Glutamatergic neuron (in vitro differentiated cells): ENCODE measurements around the gene C15orf39. TPM values are rescaled to one million over a fixed set of nuclear protein-coding genes. Genes with fewer than 3 reads are reported as not detected.

Source experiments
- DNase-seq: peaks from one replicate; pipeline ENCODE4 v3.0.0; 2022
- H3K27ac Mint-ChIP-seq: one replicate; pipeline ENCODE4 v1.8.0; 2020; ENCODE audit warnings: mild to moderate bottlenecking, mixed read lengths, inconsistent platforms; ENCODE audit not compliant: unreplicated experiment
- H3K27me3 Mint-ChIP-seq: one replicate; pipeline ENCODE4 v1.8.0; 2020; ENCODE audit warnings: mild to moderate bottlenecking, moderate library complexity, mixed read lengths, inconsistent platforms; ENCODE audit not compliant: unreplicated experiment
- H3K36me3 Mint-ChIP-seq: one replicate; pipeline ENCODE4 v1.8.0; 2020; ENCODE audit warnings: mild to moderate bottlenecking, mixed read lengths, inconsistent platforms; ENCODE audit not compliant: unreplicated experiment
- H3K4me1 Mint-ChIP-seq: one replicate; pipeline ENCODE4 v1.8.0; 2020; ENCODE audit warnings: mild to moderate bottlenecking, low read depth, mixed read lengths, inconsistent platforms; ENCODE audit not compliant: unreplicated experiment
- H3K4me3 Mint-ChIP-seq: one replicate; pipeline ENCODE4 v1.8.0; 2020; ENCODE audit warnings: mild to moderate bottlenecking, mixed read lengths, inconsistent platforms; ENCODE audit not compliant: unreplicated experiment
- H3K9me3 Mint-ChIP-seq: one replicate; pipeline ENCODE4 v1.8.0; 2020; ENCODE audit warnings: mild to moderate bottlenecking, moderate library complexity, mixed read lengths, inconsistent platforms; ENCODE audit not compliant: unreplicated experiment
- CTCF ChIP-seq: fragments of 200-600 bp; sonication (generic); IDR thresholded peaks from one replicate; pipeline ENCODE4 v1.5.0; 2021; ENCODE audit not compliant: partially characterized antibody, unreplicated experiment
- total RNA-seq: library from RNA; stranded (reverse); fragmentation: NEBNext Ultra II Directional; extraction: Animal tissue kit (Norgen Biotek cat#: 25700); gene quantifications from one replicate; pipeline ENCODE4 v1.2.1, GENCODE V29; 2021; ENCODE audit not compliant: unreplicated experiment

The C15orf39 gene
- total RNA-seq, 1 donor from 2014 or later: 9.0 TPM

GRCh38 chr15:75167588-75168350 is 33.9 kb upstream of the C15orf39 start:
- H3K4me3 Mint-ChIP-seq: no peak overlapping the region
- no peak overlapping the region for H3K27ac Mint-ChIP-seq
- H3K9me3 Mint-ChIP-seq: peaks cover 3% of the 10 kb centered on the region
- no peak for TF ChIP-seq CTCF
- no peaks in the 10 kb centered on the region for H3K4me1 Mint-ChIP-seq
- peaks cover 4% of the 10 kb centered on the region for H3K36me3 Mint-ChIP-seq
- no peak for DNase-seq
- H3K27me3 Mint-ChIP-seq: no peaks in the 10 kb centered on the region

- no peaks in the 10 kb centered on the region for H3K27me3 Mint-ChIP-seq
- H3K36me3 Mint-ChIP-seq: peaks cover 4% of the 10 kb centered on the region
- no peak for TF ChIP-seq CTCF
- H3K9me3 Mint-ChIP-seq: peaks cover 3% of the 10 kb centered on the region
- no peak overlapping the region for H3K4me3 Mint-ChIP-seq
- no peak overlapping the region for H3K27ac Mint-ChIP-seq
- H3K4me1 Mint-ChIP-seq: no peaks in the 10 kb centered on the region
- DNase-seq: no peak
Measured at GRCh38 chr15:75168374-75168773, 33.3 kb upstream of the C15orf39 start.

DNA sequence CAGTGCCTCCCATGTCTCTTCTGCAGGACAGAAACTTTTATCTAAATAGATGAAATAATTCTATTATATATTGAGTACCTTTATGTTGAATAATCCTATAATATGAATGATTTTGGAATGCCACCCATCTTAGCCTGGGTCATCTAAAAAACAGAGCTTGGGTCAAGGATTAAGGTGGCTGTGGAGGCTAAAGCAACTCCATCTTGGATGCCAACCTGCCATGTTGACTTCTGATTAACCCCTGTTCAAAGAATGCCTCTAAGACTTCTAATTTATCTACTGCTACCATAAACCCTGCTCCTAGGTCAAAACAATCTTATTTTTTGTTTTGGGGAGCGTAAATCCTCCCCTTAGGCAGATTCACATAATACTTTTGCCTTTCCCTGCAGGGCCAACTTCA is 31.5 kb upstream of the C15orf39 start:
- no peak overlapping the region for H3K27ac Mint-ChIP-seq
- H3K4me3 Mint-ChIP-seq: no peak overlapping the region
- peaks cover 4% of the 10 kb centered on the region for H3K36me3 Mint-ChIP-seq
- no peak for DNase-seq
- H3K9me3 Mint-ChIP-seq: peaks cover 3% of the 10 kb centered on the region
- H3K27me3 Mint-ChIP-seq: no peaks in the 10 kb centered on the region
- H3K4me1 Mint-ChIP-seq: no peaks in the 10 kb centered on the region
- no peak for TF ChIP-seq CTCF

DNA sequence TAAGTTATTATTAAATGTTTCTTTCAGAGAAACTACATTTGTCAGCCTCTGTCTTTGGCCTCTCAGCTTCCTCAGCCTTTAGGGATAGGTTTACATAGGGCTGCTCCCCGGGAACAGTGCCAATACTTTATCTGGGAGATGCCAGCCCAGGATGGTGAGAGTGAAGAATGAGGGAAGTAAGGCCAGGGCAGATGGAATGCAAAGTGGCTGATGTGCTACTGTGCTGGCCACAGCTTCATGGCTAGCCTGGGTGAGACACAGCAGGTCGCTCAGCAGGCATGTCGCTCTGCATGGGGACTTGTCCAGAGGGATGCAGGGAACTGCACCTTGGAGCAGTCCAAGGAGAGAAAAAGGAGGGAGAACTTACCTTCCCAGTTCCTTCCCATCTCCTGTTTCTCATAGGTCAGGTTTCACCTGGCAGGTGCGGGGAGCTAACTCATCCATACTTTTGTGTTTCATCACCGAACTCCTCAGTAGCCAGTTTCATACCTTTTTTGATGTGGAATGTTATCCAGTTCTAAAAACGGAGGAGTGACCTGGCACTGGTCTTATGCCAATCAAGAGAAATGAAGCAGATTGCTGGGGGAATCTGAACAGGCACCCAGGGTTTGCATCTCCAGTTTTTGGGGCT is 30.9 kb upstream of the C15orf39 start:
- DNase-seq: no peak
- no peak for TF ChIP-seq CTCF
- Mint-ChIP-seq H3K36me3 (peaks cover 4% of the 10 kb centered on the region), H3K27me3 (no peaks in the 10 kb centered on the region), H3K27ac (no peak overlapping the region), H3K4me3 (no peak overlapping the region), H3K9me3 (peaks cover 3% of the 10 kb centered on the region), H3K4me1 (no peaks in the 10 kb centered on the region)

- no peaks in the 10 kb centered on the region for H3K27me3 Mint-ChIP-seq
- H3K4me3 Mint-ChIP-seq: no peak overlapping the region
- H3K9me3 Mint-ChIP-seq: peaks cover 2% of the 10 kb centered on the region
- TF ChIP-seq CTCF: no peak
- H3K27ac Mint-ChIP-seq: no peak overlapping the region
- no peak for DNase-seq
- H3K4me1 Mint-ChIP-seq: no peaks in the 10 kb centered on the region
- peaks cover 4% of the 10 kb centered on the region for H3K36me3 Mint-ChIP-seq
Measured at GRCh38 chr15:75171408-75171807, 30.3 kb upstream of the C15orf39 start.
